Measurements from ENCODE around the gene ARRDC1. TPM values are rescaled to one million over a fixed set of nuclear protein-coding genes. Genes with fewer than 3 reads are reported as not detected.

ARRDC1 gene
- polyA plus RNA-seq, 1 of the 3 experiments (the other 2 are of a cell fraction) = 49.7 TPM

- H3K9me2 ChIP-seq = no peaks in the 10 kb centered on the region
- 90% methylated on average over 7 of the region's 8 CpGs for WGBS (ENCODE audit: low lambda C conversion rate)
- peaks cover 8% of the 10 kb centered on the region for H3F3A ChIP-seq (replicated peaks; ENCODE audit: insufficient read depth)
- H2AFZ ChIP-seq (ENCODE audit: low read depth) = no peak overlapping the region
- H3K4me2 ChIP-seq = peak overlapping the region; percentile 51
- H3K79me2 ChIP-seq (ENCODE audit: insufficient read depth) = peaks cover 63% of the 10 kb centered on the region
- peaks cover 15 to 18% of the 10 kb centered on the region in 2 experiments; a peak in 3 of 4 replicates for H3K4me1 ChIP-seq (ENCODE audit: control insufficient read depth in 1 of 2, insufficient read depth in 2 of 2, low read depth in 1 of 2, low read length in 1 of 2)
- no peak overlapping the region for H3K4me3 ChIP-seq (ENCODE audit: low read depth in 2 of 2, low read length in 1 of 2)
- CTCF ChIA-PET = no interaction called here
- no peaks in the 10 kb centered on the region for H3K9me3 ChIP-seq
- POLR2A ChIA-PET = no interaction called here
- TF ChIP-seq USF1 (IDR thresholded peaks at IDR 0.05; ENCODE audit: borderline replicate concordance, low read depth) (no peak), JUND (IDR thresholded peaks at IDR 0.05) (no peak), GATA2 (CRISPR knock-in tag; IDR thresholded peaks at IDR 0.05) (no peak)
- no peaks in the 10 kb centered on the region; the same call in 1 of the 2 replicates for H4K20me1 ChIP-seq (ENCODE audit: insufficient read depth)
- DNase-seq = no peak
- H3K27me3 ChIP-seq (ENCODE audit: insufficient read depth) = no peaks in the 10 kb centered on the region
- peak overlapping the region in 1 of 2 experiments; percentile 60; a peak in 2 of 4 replicates for H3K27ac ChIP-seq (ENCODE audit: low read depth in 2 of 2, low read length in 1 of 2)
- peaks cover 3 to 24% of the 10 kb centered on the region in 2 experiments for H3K36me3 ChIP-seq (replicated peaks in 1 of 2; ENCODE audit: control insufficient read depth in 1 of 2, insufficient read depth in 2 of 2, low read length in 1 of 2)
- peak overlapping the region; percentile 49; the same call in 1 of the 2 replicates for H3K9ac ChIP-seq
Observed at GRCh38 chr9:137612741-137613142, 7.3 kb downstream of the ARRDC1 start.

- Histone ChIP-seq H3K4me1 (ENCODE audit: control insufficient read depth in 1 of 2, insufficient read depth in 2 of 2, low read depth in 1 of 2, low read length in 1 of 2) (peaks cover 18% of the 10 kb centered on the region in 2 experiments; a peak in 3 of 4 replicates), H4K20me1 (ENCODE audit: insufficient read depth) (no peaks in the 10 kb centered on the region), H3K9me3 (no peaks in the 10 kb centered on the region), H3K36me3 (replicated peaks in 1 of 2; ENCODE audit: control insufficient read depth in 1 of 2, insufficient read depth in 2 of 2, low read length in 1 of 2) (peaks cover 3 to 24% of the 10 kb centered on the region in 2 experiments), H3K9ac (peak overlapping the region; percentile 49; the same call in 1 of the 2 replicates), H3K4me2 (no peak overlapping the region), H3K27ac (ENCODE audit: low read depth in 2 of 2, low read length in 1 of 2) (peak overlapping the region in 1 of 2 experiments; percentile 60; a peak in 1 of 4 replicates), H3F3A (replicated peaks; ENCODE audit: insufficient read depth) (peaks cover 8% of the 10 kb centered on the region), H3K27me3 (ENCODE audit: insufficient read depth) (no peaks in the 10 kb centered on the region), H3K4me3 (ENCODE audit: low read depth in 2 of 2, low read length in 1 of 2) (no peak overlapping the region), H3K79me2 (ENCODE audit: insufficient read depth) (peaks cover 67% of the 10 kb centered on the region), H3K9me2 (no peaks in the 10 kb centered on the region), H2AFZ (ENCODE audit: low read depth) (no peak overlapping the region)
- 97% methylated on average over 3 of the region's 5 CpGs for WGBS (ENCODE audit: low lambda C conversion rate)
- CTCF ChIA-PET = interaction anchor here (1.3 kb wide), 1 partner anchor 61 kb away, joined by 3 read pairs; the partner anchor contains the start of gene MRPL41
- DNase-seq = no peak
- TF ChIP-seq SIN3A (IDR thresholded peaks at IDR 0.05; ENCODE audit: borderline replicate concordance, low read depth, low read length) = no peak
- TF ChIP-seq RAD21 (IDR thresholded peaks at IDR 0.05; ENCODE audit: low read length) = no peak
- no peak for TF ChIP-seq FOXM1 (IDR thresholded peaks at IDR 0.05; ENCODE audit: low read depth)
- no peak for TF ChIP-seq CTCF (IDR thresholded peaks at IDR 0.05)
- TF ChIP-seq MXI1 (IDR thresholded peaks at IDR 0.05; ENCODE audit: low read depth, low read length) = no peak
- no peak for TF ChIP-seq GABPA (IDR thresholded peaks at IDR 0.05; ENCODE audit: low read depth)
- POLR2A ChIA-PET = no interaction called here
Observed at GRCh38 chr9:137613259-137613658, 7.8 kb downstream of the ARRDC1 start.
